IMR-90 (cell line): ENCODE data around the gene CENPP. TPM values are rescaled to one million over a fixed set of nuclear protein-coding genes. Genes with fewer than 3 reads are reported as not detected.

ENCODE experiments used
- ATAC-seq: fragments of 200-7000 bp; cut with Tn5 transposase; 2 replicates; pipeline ENCODE4 v1.9.1; 2020; ENCODE audit warnings: low read depth, mild to moderate bottlenecking, moderate library complexity
- BruUV-seq: library from RNA; stranded (reverse); fragments of 400-500 nt; replicated peaks from 2 replicates; lab custom pipeline; 2021; lab: Mats Ljungman, UMichigan
- CTCF ChIA-PET: fragments of 300-600 bp; formaldehyde crosslinking; extraction: SDS; loops from one replicate; lab custom pipeline; 2021; ENCODE audit warnings: antibody characterized with exemption; lab: Yijun Ruan, JAX
- POLR2A ChIA-PET: fragments of 300-600 bp; sonication (Branson Sonifier 250); formaldehyde crosslinking; loops from one replicate; lab custom pipeline; 2022; ENCODE audit warnings: antibody characterized with exemption; ENCODE audit not compliant: unreplicated experiment; lab: Charles Lee
- DNase-seq: peaks from one replicate; pipeline ENCODE4 v3.0.0; 2013
- H2AFZ ChIP-seq: replicated peaks from 2 replicates; pipeline ENCODE3; 2013; ENCODE audit warnings: low read length, mild to moderate bottlenecking; ENCODE audit not compliant: poor library complexity
- H2AK5ac ChIP-seq: 2 replicates; pipeline ENCODE4 v1.6.1; 2013; ENCODE audit warnings: low read depth, low read length, inconsistent platforms
- H2AK9ac ChIP-seq: replicated peaks from 2 replicates; pipeline ENCODE3; 2013; ENCODE audit warnings: mild to moderate bottlenecking, low read depth, low read length, moderate library complexity; ENCODE audit not compliant: poor library complexity
- H2BK120ac ChIP-seq: 2 replicates; pipeline ENCODE4 v1.6.1; 2013; ENCODE audit warnings: low read depth, low read length, inconsistent platforms
- H2BK15ac ChIP-seq: 3 replicates; pipeline ENCODE4 v1.6.1; 2013; ENCODE audit warnings: low read depth, low read length, inconsistent platforms
- H2BK20ac ChIP-seq: 2 replicates; pipeline ENCODE4 v1.6.1; 2013; ENCODE audit warnings: low read depth, mild to moderate bottlenecking, inconsistent platforms, low read length, moderate library complexity
- H2BK5ac ChIP-seq: 2 replicates; pipeline ENCODE4 v1.6.1; 2013; ENCODE audit warnings: mild to moderate bottlenecking, low read depth, low read length, inconsistent platforms; ENCODE audit not compliant: poor library complexity, severe bottlenecking
- H3K14ac ChIP-seq: replicated peaks from 2 replicates; pipeline ENCODE4 v1.6.1; 2013; ENCODE audit warnings: low read depth, low read length, inconsistent platforms
- H3K18ac ChIP-seq: 2 replicates; pipeline ENCODE4 v1.6.1; 2013; ENCODE audit warnings: low read depth, low read length, control low read depth
- H3K23ac ChIP-seq: 2 replicates; pipeline ENCODE4 v1.6.1; 2013; ENCODE audit warnings: low read depth, low read length, inconsistent platforms
- H3K27ac ChIP-seq: 2 replicates; pipeline ENCODE4 v1.5.1; 2013; ENCODE audit warnings: mild to moderate bottlenecking, control low read depth, low read length; ENCODE audit not compliant: insufficient read depth
- H3K27me3 ChIP-seq: 2 replicates; pipeline ENCODE4 v1.6.1; 2013; ENCODE audit warnings: low read length; ENCODE audit not compliant: control insufficient read depth, insufficient read depth
- H3K36me3 ChIP-seq: 2 replicates; pipeline ENCODE4 v1.6.1; 2013; ENCODE audit warnings: low read length, mixed read lengths; ENCODE audit not compliant: control insufficient read depth, insufficient read depth
- H3K4ac ChIP-seq: 2 replicates; pipeline ENCODE4 v1.6.1; 2013; ENCODE audit warnings: low read depth, low read length, inconsistent platforms
- H3K4me1 ChIP-seq: 2 replicates; pipeline ENCODE4 v1.6.1; 2013; ENCODE audit warnings: low read length, mixed read lengths; ENCODE audit not compliant: control insufficient read depth, insufficient read depth
- H3K4me2 ChIP-seq: 2 replicates; pipeline ENCODE4 v1.6.1; 2013; ENCODE audit warnings: low read depth, mild to moderate bottlenecking, control low read depth, low read length, moderate library complexity
- H3K4me3 ChIP-seq: 2 replicates; pipeline ENCODE4 v1.5.1; 2013; ENCODE audit warnings: low read depth, mild to moderate bottlenecking, control low read depth, low read length, moderate library complexity; ENCODE audit not compliant: insufficient read depth
- H3K56ac ChIP-seq: 2 replicates; pipeline ENCODE4 v1.6.1; 2013; ENCODE audit warnings: low read length, inconsistent platforms; ENCODE audit not compliant: insufficient read depth; ENCODE audit errors: extremely low read depth
- H3K79me1 ChIP-seq, 2 experiments: 2 replicates each; pipeline ENCODE4 v1.6.1; 2013; ENCODE audit warnings: low read length in 2 of 2, inconsistent platforms in 1 of 2, low read depth in 1 of 2
- H3K9ac ChIP-seq: 2 replicates; pipeline ENCODE4 v1.6.1; 2013; ENCODE audit warnings: low read depth, low read length, control low read depth
- H3K9me1 ChIP-seq: 2 replicates; pipeline ENCODE4 v1.6.1; 2013; ENCODE audit warnings: low read length, inconsistent platforms; ENCODE audit not compliant: insufficient read depth
- H3K9me3 ChIP-seq: 2 replicates; pipeline ENCODE4 v1.6.1; 2013; ENCODE audit warnings: low read length; ENCODE audit not compliant: control insufficient read depth, insufficient read depth
- H4K20me1 ChIP-seq: 2 replicates; pipeline ENCODE4 v1.6.1; 2013; ENCODE audit warnings: low read length, inconsistent platforms; ENCODE audit not compliant: insufficient read depth
- H4K5ac ChIP-seq: 2 replicates; pipeline ENCODE4 v1.6.1; 2013; ENCODE audit warnings: mild to moderate bottlenecking, low read depth, low read length, control low read depth
- H4K8ac ChIP-seq, 2 experiments: 2 replicates each; pipeline ENCODE4 v1.6.1; 2013; ENCODE audit warnings: low read depth in 2 of 2, low read length in 2 of 2, control low read depth in 1 of 2, inconsistent platforms in 1 of 2
- H4K91ac ChIP-seq: 2 replicates; pipeline ENCODE4 v1.6.1; 2013; ENCODE audit warnings: low read depth, low read length, inconsistent platforms; ENCODE audit not compliant: insufficient read depth
- BHLHE40 ChIP-seq: fragments of 150-350 bp; IDR thresholded peaks from 2 replicates; pipeline ENCODE4 v1.6.1; 2016; ENCODE audit warnings: mild to moderate bottlenecking, low read depth, low read length
- CEBPB ChIP-seq: IDR thresholded peaks from 2 replicates; pipeline ENCODE4 v1.6.1; 2012; ENCODE audit warnings: low read depth, low read length, improper control_type of control experiment
- CHD1 ChIP-seq: IDR thresholded peaks from 2 replicates; pipeline ENCODE4 v1.6.1; 2012; ENCODE audit warnings: low read depth, low read length, improper control_type of control experiment
- CTCF ChIP-seq: conservative IDR thresholded peaks from 2 replicates; pipeline ENCODE4 v1.5.1; 2012; ENCODE audit warnings: mild to moderate bottlenecking, low read depth, low read length, improper control_type of control experiment
- ELK1 ChIP-seq: fragments of 150-350 bp; IDR thresholded peaks from 2 replicates; pipeline ENCODE4 v1.6.1; 2016; ENCODE audit warnings: low read depth, mild to moderate bottlenecking, low read length, moderate library complexity, borderline replicate concordance
- FOS ChIP-seq: fragments of 150-350 bp; IDR thresholded peaks from 2 replicates; pipeline ENCODE4 v1.6.1; 2016; ENCODE audit warnings: low read depth, low read length
- MAFK ChIP-seq: IDR thresholded peaks from 2 replicates; pipeline ENCODE4 v1.6.1; 2012; ENCODE audit warnings: low read depth, low read length, improper control_type of control experiment
- MAZ ChIP-seq: IDR thresholded peaks from 2 replicates; pipeline ENCODE4 v1.6.1; 2012; ENCODE audit warnings: low read depth, mild to moderate bottlenecking, low read length, improper control_type of control experiment, moderate library complexity, borderline replicate concordance
- MXI1 ChIP-seq: IDR thresholded peaks from 2 replicates; pipeline ENCODE4 v1.6.1; 2012; ENCODE audit warnings: low read depth, mild to moderate bottlenecking, low read length, moderate library complexity, borderline replicate concordance
- NFE2L2 ChIP-seq: fragments of 150-350 bp; IDR thresholded peaks from 2 replicates; pipeline ENCODE4 v1.6.1; 2016; ENCODE audit warnings: low read depth, mild to moderate bottlenecking, low read length
- POLR2A ChIP-seq: IDR thresholded peaks from 2 replicates; pipeline ENCODE4 v1.6.1; 2012; ENCODE audit warnings: mild to moderate bottlenecking, low read depth, low read length
- RAD21 ChIP-seq: IDR thresholded peaks from 2 replicates; pipeline ENCODE4 v1.6.1; 2012; ENCODE audit warnings: low read length, improper control_type of control experiment
- RCOR1 ChIP-seq: IDR thresholded peaks from 2 replicates; pipeline ENCODE4 v1.6.1; 2012; ENCODE audit warnings: mild to moderate bottlenecking, low read length, improper control_type of control experiment; ENCODE audit not compliant: insufficient replicate concordance
- RFX5 ChIP-seq: IDR thresholded peaks from 2 replicates; pipeline ENCODE4 v1.8.0; 2012; ENCODE audit warnings: low read depth, mild to moderate bottlenecking, low read length, moderate library complexity
- SMC3 ChIP-seq: fragments of 150-350 bp; IDR thresholded peaks from 2 replicates; pipeline ENCODE4 v1.6.1; 2016; ENCODE audit warnings: low read depth, mild to moderate bottlenecking, antibody characterized with exemption, low read length, moderate library complexity
- USF2 ChIP-seq: fragments of 150-350 bp; IDR thresholded peaks from 2 replicates; pipeline ENCODE4 v1.6.1; 2017; ENCODE audit warnings: mild to moderate bottlenecking, antibody characterized with exemption, low read length, low read depth
- WGBS, 2 experiments: methylation state at CpG; one replicate each; pipeline versions ENCODE4 v1.1.5 to v1.1.7; 2013; ENCODE audit warnings: missing lambda C conversion rate in 2 of 2; ENCODE audit not compliant: insufficient read length in 1 of 2; ENCODE audit errors: extremely low coverage in 2 of 2; 5-methylcytosine and 5-hydroxymethylcytosine counted together
- dilution Hi-C: fragments of 300-500 bp; cut with HindIII; formaldehyde crosslinking; loops from one replicate; pipeline ENCODE4 v1.14.3; 2018; ENCODE audit warnings: low sequenced_read_pairs; ENCODE audit not compliant: unreplicated experiment
- in situ Hi-C: fragments of 300-500 bp; cut with MboI; formaldehyde crosslinking; loops from 3 replicates; pipeline ENCODE4 v1.14.3; 2019; ENCODE audit warnings: low sequenced_read_pairs, inconsistent platforms, mixed read lengths
- intact Hi-C: fragments of 100-400 bp; cut with micrococcal nuclease; formaldehyde crosslinking; loops from 2 replicates; pipeline ENCODE4 v1.10.0; 2022
- polyA plus RNA-seq, 3 experiments: library from polyadenylated mRNA; depleted of rRNA; stranded (reverse); fragments of >200 nt; gene quantifications; 2 replicates each; pipeline ENCODE4 v1.2.3, GENCODE V29; 2012; ENCODE audit warnings: low replicate concordance in 1 of 3
- total RNA-seq: library from RNA; depleted of rRNA; stranded (reverse); fragments of >200 nt; gene quantifications from 2 replicates; pipeline ENCODE4 v1.2.3, GENCODE V29; 2012

CENPP gene
- total and polyA plus RNA-seq, 2 of the 4 experiments (the other 2 are of a cell fraction): 1.4 to 2.0 TPM

DNA sequence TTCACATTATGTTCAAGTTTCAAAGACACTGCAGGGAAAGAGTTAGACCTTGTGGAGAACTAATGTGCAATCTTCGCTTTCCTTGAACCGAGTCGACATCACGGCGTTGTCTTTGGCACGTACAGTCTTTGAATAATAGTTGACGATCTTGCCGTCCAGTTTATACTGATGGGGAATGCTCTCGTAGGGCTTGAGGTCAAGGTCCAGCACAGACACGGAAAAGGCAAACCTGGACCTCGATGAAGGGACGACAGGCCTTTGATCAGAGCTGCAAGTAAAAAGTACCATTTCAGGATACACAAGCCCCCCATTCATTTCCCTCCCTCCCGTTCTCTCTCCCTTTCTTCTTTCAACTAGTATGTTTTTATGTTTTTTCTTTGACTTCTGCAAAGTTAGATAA is 290.0 kb downstream of the CENPP start:
- no peak overlapping the region for H3K27ac ChIP-seq
- no CpG with 5 or more reads among the region's 13 CpGs for WGBS, 2 experiments
- intact Hi-C loops (no loop called here), in situ Hi-C loops (no loop called here), dilution Hi-C loops (no loop called here)
- no peaks in the 10 kb centered on the region for H3K27me3 ChIP-seq
- no peak overlapping the region; the same call in 1 of the 2 replicates for H3K4me2 ChIP-seq
- peaks cover 0 to 10% of the 10 kb centered on the region in 2 experiments; a peak in 2 of 4 replicates for H3K79me1 ChIP-seq
- no peak overlapping the region for H2BK15ac ChIP-seq
- TF ChIP-seq MXI1 (no peak), FOS (no peak), CTCF (no peak), CEBPB (no peak), MAZ (no peak), ELK1 (no peak), SMC3 (no peak), RAD21 (no peak), USF2 (no peak), BHLHE40 (no peak), CHD1 (no peak), NFE2L2 (no peak), MAFK (no peak), RFX5 (no peak), RCOR1 (no peak), POLR2A (no peak)
- no peak overlapping the region for H3K4me3 ChIP-seq
- H3K56ac ChIP-seq: no peak overlapping the region
- BruUV-seq: no TSS peak
- H4K8ac ChIP-seq: no peak overlapping the region
- H3K9me3 ChIP-seq: no peaks in the 10 kb centered on the region
- H3K9ac ChIP-seq: no peak overlapping the region
- no peak overlapping the region for H4K5ac ChIP-seq
- no peak overlapping the region for H3K18ac ChIP-seq
- ChIA-PET POLR2A (no interaction called here), CTCF (interaction anchor here (1.1 kb wide), 1 partner anchor 478 kb away, joined by 3 read pairs; no protein-coding TSS in a partner anchor)
- DNase-seq (no peak), ATAC-seq (no peak)
- H3K9me1 ChIP-seq: peaks cover 40% of the 10 kb centered on the region
- H3K4ac ChIP-seq: no peak overlapping the region
- no peaks in the 10 kb centered on the region for H4K20me1 ChIP-seq
- H2AK9ac ChIP-seq: no peak overlapping the region
- no peak overlapping the region for H2BK5ac ChIP-seq
- no peak overlapping the region for H2AFZ ChIP-seq
- no peak overlapping the region for H2BK120ac ChIP-seq
- no peak overlapping the region for H2BK20ac ChIP-seq
- H3K23ac ChIP-seq: no peak overlapping the region
- no peak overlapping the region for H3K14ac ChIP-seq
- H2AK5ac ChIP-seq: no peak overlapping the region
- peaks cover 14% of the 10 kb centered on the region; the same call in 1 of the 2 replicates for H3K4me1 ChIP-seq
- peaks cover 45% of the 10 kb centered on the region for H3K36me3 ChIP-seq
- no peak overlapping the region for H4K91ac ChIP-seq
